ENCODE results near the gene ATP8B3.

Gene ATP8B3

DNA sequence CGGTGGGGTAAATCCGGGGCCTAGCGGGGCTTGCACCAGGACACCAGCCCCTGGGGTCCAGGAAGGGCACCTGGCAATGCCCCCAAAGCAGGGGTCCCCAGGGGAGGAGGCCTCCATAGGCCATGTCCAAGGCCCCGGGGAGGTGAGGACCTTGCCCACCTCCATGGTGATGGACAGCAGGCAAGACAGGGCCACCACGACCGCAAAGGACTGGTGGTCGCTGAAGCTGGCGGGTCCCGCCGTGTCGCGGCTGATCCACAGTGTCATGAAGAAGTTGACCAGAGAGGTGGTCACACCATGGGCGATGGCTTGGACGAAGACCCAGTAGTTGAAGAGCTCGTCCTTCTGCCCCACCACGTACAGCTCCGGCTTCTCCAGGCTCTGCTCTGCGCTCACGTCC, 26.8 kb downstream of the ATP8B3 start:
- Histone ChIP-seq H3K27ac (ENCODE audit: low read depth, low read length) (no peak overlapping the region), H2AFZ (ENCODE audit: low read depth, low read length, severe bottlenecking) (no peak overlapping the region), H3K9ac (ENCODE audit: low read length) (no peak overlapping the region), H3F3A (ENCODE audit: insufficient read depth) (no peaks in the 10 kb centered on the region), H4K20me1 (ENCODE audit: low read depth, low read length) (no peaks in the 10 kb centered on the region), H3K4me3 (ENCODE audit: insufficient read depth, low read length, poor library complexity, severe bottlenecking) (no peak overlapping the region), H3K36me3 (ENCODE audit: low read length) (no peaks in the 10 kb centered on the region), H3K79me2 (ENCODE audit: insufficient read depth, low read length) (no peaks in the 10 kb centered on the region), H3K27me3 (ENCODE audit: low read length) (no peaks in the 10 kb centered on the region), H3K4me2 (ENCODE audit: low read depth, low read length, poor library complexity, severe bottlenecking) (no peak overlapping the region), H3K9me3 (ENCODE audit: insufficient read depth, low read length) (no peaks in the 10 kb centered on the region), H3K9me2 (replicated peaks; ENCODE audit: insufficient read depth, low read length) (no peaks in the 10 kb centered on the region)
- no peak for TF ChIP-seq EZH2phosphoT487 (conservative IDR thresholded peaks at IDR 0.05; ENCODE audit: low read length)
- TF ChIP-seq, protein P1, sequence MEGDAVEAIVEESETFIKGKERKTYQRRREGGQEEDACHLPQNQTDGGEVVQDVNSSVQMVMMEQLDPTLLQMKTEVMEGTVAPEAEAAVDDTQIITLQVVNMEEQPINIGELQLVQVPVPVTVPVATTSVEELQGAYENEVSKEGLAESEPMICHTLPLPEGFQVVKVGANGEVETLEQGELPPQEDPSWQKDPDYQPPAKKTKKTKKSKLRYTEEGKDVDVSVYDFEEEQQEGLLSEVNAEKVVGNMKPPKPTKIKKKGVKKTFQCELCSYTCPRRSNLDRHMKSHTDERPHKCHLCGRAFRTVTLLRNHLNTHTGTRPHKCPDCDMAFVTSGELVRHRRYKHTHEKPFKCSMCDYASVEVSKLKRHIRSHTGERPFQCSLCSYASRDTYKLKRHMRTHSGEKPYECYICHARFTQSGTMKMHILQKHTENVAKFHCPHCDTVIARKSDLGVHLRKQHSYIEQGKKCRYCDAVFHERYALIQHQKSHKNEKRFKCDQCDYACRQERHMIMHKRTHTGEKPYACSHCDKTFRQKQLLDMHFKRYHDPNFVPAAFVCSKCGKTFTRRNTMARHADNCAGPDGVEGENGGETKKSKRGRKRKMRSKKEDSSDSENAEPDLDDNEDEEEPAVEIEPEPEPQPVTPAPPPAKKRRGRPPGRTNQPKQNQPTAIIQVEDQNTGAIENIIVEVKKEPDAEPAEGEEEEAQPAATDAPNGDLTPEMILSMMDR (IDR thresholded peaks at IDR 0.05; ENCODE audit: insufficient read depth, low read length, poor library complexity, severe bottlenecking) = no peak

- Histone ChIP-seq H3K9me2 (replicated peaks; ENCODE audit: insufficient read depth, low read length) (no peaks in the 10 kb centered on the region), H3K9ac (ENCODE audit: low read length) (no peak overlapping the region), H3K79me2 (ENCODE audit: insufficient read depth, low read length) (no peaks in the 10 kb centered on the region), H3K36me3 (ENCODE audit: low read length) (no peaks in the 10 kb centered on the region), H3K4me2 (ENCODE audit: low read depth, low read length, poor library complexity, severe bottlenecking) (no peak overlapping the region), H3K4me3 (ENCODE audit: insufficient read depth, low read length, poor library complexity, severe bottlenecking) (no peak overlapping the region), H3K27ac (ENCODE audit: low read depth, low read length) (no peak overlapping the region), H3F3A (ENCODE audit: insufficient read depth) (no peaks in the 10 kb centered on the region), H4K20me1 (ENCODE audit: low read depth, low read length) (no peaks in the 10 kb centered on the region), H2AFZ (ENCODE audit: low read depth, low read length, severe bottlenecking) (no peak overlapping the region), H3K27me3 (ENCODE audit: low read length) (no peaks in the 10 kb centered on the region), H3K9me3 (ENCODE audit: insufficient read depth, low read length) (no peaks in the 10 kb centered on the region)
- no peak for TF ChIP-seq EZH2phosphoT487 (conservative IDR thresholded peaks at IDR 0.05; ENCODE audit: low read length)
- TF ChIP-seq, protein P1 (IDR thresholded peaks at IDR 0.05; ENCODE audit: insufficient read depth, low read length, poor library complexity, severe bottlenecking) = no peak
Measured at GRCh38 chr19:1783874-1784273, 28.2 kb downstream of the ATP8B3 start.

DNA sequence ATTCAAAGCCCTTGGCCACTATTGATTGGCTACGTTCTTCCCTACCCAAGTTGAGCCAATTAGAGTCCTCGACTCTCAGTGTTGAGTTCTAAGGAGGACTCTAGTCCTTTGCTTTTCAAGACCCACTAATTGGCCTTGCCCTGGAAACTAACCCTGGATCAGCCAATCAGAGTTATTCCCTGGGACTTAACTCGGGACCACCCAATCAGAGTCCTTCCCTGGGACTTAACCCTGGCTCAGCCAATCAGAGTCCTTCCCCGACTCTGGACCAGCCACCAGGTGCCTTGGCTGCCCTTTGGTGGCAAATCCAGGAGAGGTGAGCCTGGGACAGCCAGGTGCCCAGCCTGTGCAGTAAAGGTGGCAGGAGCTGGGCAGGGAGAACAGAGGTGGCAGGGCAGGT, 28.7 kb downstream of the ATP8B3 start:
- no peak overlapping the region for H3K9ac ChIP-seq (ENCODE audit: low read length)
- H4K20me1 ChIP-seq (ENCODE audit: low read depth, low read length) = no peaks in the 10 kb centered on the region
- H3K27me3 ChIP-seq (ENCODE audit: low read length) = no peaks in the 10 kb centered on the region
- no peak overlapping the region for H2AFZ ChIP-seq (ENCODE audit: low read depth, low read length, severe bottlenecking)
- H3F3A ChIP-seq (ENCODE audit: insufficient read depth) = no peaks in the 10 kb centered on the region
- H3K36me3 ChIP-seq (ENCODE audit: low read length) = no peaks in the 10 kb centered on the region
- TF ChIP-seq, protein P1 (IDR thresholded peaks at IDR 0.05; ENCODE audit: insufficient read depth, low read length, poor library complexity, severe bottlenecking) = no peak
- no peak for TF ChIP-seq EZH2phosphoT487 (conservative IDR thresholded peaks at IDR 0.05; ENCODE audit: low read length)
- no peak overlapping the region for H3K4me3 ChIP-seq (ENCODE audit: insufficient read depth, low read length, poor library complexity, severe bottlenecking)
- H3K79me2 ChIP-seq (ENCODE audit: insufficient read depth, low read length) = no peaks in the 10 kb centered on the region
- H3K4me2 ChIP-seq (ENCODE audit: low read depth, low read length, poor library complexity, severe bottlenecking) = no peak overlapping the region
- H3K27ac ChIP-seq (ENCODE audit: low read depth, low read length) = no peak overlapping the region
- no peaks in the 10 kb centered on the region for H3K9me2 ChIP-seq (replicated peaks; ENCODE audit: insufficient read depth, low read length)
- no peaks in the 10 kb centered on the region for H3K9me3 ChIP-seq (ENCODE audit: insufficient read depth, low read length)

All from SU-DHL-6 (cell line).